Transverse colon (tissue), 3 donors: ENCODE data around the gene HOXB6.

Experiments
- EP300 ChIP-seq: sonication (generic); formaldehyde crosslinking; IDR thresholded peaks from one replicate; pipeline ENCODE4 v1.6.1; 2017; ENCODE audit warnings: antibody characterized with exemption, low read depth
- POLR2A ChIP-seq: fragments of 450-650 bp; IDR thresholded peaks from one replicate; pipeline ENCODE4 v1.6.1; 2016; ENCODE audit warnings: antibody characterized with exemption, mild to moderate bottlenecking, moderate library complexity
- TF ChIP-seq, protein P1 (sequence below), 5 experiments: fragments of 200-600 bp in 3 of 5; fragments of 450-650 bp in 2 of 5; sonication (generic) in 3 of 5; IDR thresholded peaks; 1 replicate in 2 of 5; 2 replicates in 3 of 5; pipeline ENCODE4 v1.5.1; 2016 to 2017; ENCODE audit warnings: antibody characterized with exemption in 5 of 5, inconsistent platforms in 3 of 5, mild to moderate bottlenecking in 2 of 5, moderate library complexity in 1 of 5

DNA sequence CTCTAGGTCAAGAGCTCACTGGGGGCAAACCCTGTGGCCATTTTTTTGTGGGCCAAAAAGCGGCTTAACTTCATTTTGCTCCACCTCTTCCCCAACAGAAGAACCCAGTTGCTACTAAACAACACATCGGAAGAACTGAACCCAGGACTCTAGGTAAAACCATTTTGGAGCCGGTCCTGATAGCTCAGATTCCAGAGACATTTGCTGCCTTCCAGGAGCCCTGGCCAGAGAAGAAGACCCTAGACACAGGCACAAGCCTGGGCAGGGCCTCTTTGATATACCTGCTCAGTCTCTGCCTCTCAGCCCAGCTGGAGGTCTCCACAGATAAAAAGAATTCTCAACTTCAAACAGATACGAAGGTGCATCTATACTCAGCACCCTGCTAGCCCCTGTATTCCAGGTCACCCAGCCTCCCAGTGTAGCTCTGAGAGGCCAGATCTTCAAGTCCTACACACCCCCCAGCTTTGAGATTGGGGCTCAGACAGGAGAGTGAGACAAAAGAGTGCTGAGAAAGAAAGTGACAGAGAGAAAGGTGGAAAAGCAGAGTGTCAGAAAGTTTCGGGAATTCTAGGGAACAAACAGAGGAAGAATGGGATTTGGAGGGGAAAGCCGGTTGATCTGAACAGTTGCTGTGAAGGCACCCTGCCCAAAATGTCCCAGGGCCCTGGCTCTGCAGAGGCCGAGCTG is 27.9 kb upstream of the HOXB6 start:
- TF ChIP-seq, protein P1, sequence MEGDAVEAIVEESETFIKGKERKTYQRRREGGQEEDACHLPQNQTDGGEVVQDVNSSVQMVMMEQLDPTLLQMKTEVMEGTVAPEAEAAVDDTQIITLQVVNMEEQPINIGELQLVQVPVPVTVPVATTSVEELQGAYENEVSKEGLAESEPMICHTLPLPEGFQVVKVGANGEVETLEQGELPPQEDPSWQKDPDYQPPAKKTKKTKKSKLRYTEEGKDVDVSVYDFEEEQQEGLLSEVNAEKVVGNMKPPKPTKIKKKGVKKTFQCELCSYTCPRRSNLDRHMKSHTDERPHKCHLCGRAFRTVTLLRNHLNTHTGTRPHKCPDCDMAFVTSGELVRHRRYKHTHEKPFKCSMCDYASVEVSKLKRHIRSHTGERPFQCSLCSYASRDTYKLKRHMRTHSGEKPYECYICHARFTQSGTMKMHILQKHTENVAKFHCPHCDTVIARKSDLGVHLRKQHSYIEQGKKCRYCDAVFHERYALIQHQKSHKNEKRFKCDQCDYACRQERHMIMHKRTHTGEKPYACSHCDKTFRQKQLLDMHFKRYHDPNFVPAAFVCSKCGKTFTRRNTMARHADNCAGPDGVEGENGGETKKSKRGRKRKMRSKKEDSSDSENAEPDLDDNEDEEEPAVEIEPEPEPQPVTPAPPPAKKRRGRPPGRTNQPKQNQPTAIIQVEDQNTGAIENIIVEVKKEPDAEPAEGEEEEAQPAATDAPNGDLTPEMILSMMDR (IDR thresholded peaks at IDR 0.05): no peak
- TF ChIP-seq EP300: no peak
- TF ChIP-seq POLR2A: no peak
